A549 treated with DMSO at 1 μM for 4 hours (cell line): ENCODE data around the gene FGFR1OP2. TPM values are rescaled to one million over a fixed set of nuclear protein-coding genes. Genes with fewer than 3 reads are reported as not detected.

Source experiments
- total RNA-seq: library from RNA; stranded (reverse); fragments of 200-300 nt; extraction: Qiagen RNA extraction; gene quantifications from 5 replicates; pipeline ENCODE4 v1.2.3, GENCODE V29; 2022; ENCODE audit warnings: low read depth

FGFR1OP2 gene
- total RNA-seq: 25.3 to 33.8 TPM (median 31.5 TPM) in 5 replicates

GRCh38 chr12:26937863-26938700 is at the start of gene FGFR1OP2, which contains the start of gene INTS13:
Gene FGFR1OP2 (plus strand): TSS chr12:26938470. CDS start chr12:26954159, 15,689 bp downstream.
Gene INTS13 (minus strand): TSS chr12:26937981. CDS start chr12:26936803, 1,178 bp downstream.

GRCh38 chr12:27014085-27014858 is 76.0 kb downstream of the FGFR1OP2 start, which contains the start of gene TM7SF3:
Gene TM7SF3 (minus strand): TSS chr12:27014384. CDS start chr12:27014168, 216 bp downstream.

Other genes with a start within 250 kb of the FGFR1OP2 start
- 1.7 to 3.0 TPM (median 2.4 TPM) in 5 replicates for gene ITPR2, start 105.3 kb upstream of the FGFR1OP2 start, total RNA-seq
- 28.6 to 35.2 TPM (median 31.2 TPM) in 5 replicates for gene INTS13, start 489 bp upstream of the FGFR1OP2 start, total RNA-seq
- gene TM7SF3, start 75.9 kb downstream of the FGFR1OP2 start, total RNA-seq: 63.5 to 79.2 TPM (median 77.2 TPM) in 5 replicates
- 29.8 to 34.9 TPM (median 33.0 TPM) in 5 replicates for gene MED21, start 84.1 kb downstream of the FGFR1OP2 start, total RNA-seq
- not detected in 5 replicates for gene C12orf71, start 144.1 kb downstream of the FGFR1OP2 start, total RNA-seq